Smooth muscle cell of the coronary artery (primary cell): ENCODE measurements around the gene PPM1K. TPM values are rescaled to one million over a fixed set of nuclear protein-coding genes. Genes with fewer than 3 reads are reported as not detected.

Source experiments
- total RNA-seq: library from RNA; depleted of rRNA; stranded (reverse); fragments of >200 nt; gene quantifications from 2 replicates; pipeline ENCODE4 v1.2.3, GENCODE V29; 2014; ENCODE audit warnings: low replicate concordance

The PPM1K gene
- total RNA-seq, result 20.3 and 32.8 TPM in 2 replicates

DNA sequence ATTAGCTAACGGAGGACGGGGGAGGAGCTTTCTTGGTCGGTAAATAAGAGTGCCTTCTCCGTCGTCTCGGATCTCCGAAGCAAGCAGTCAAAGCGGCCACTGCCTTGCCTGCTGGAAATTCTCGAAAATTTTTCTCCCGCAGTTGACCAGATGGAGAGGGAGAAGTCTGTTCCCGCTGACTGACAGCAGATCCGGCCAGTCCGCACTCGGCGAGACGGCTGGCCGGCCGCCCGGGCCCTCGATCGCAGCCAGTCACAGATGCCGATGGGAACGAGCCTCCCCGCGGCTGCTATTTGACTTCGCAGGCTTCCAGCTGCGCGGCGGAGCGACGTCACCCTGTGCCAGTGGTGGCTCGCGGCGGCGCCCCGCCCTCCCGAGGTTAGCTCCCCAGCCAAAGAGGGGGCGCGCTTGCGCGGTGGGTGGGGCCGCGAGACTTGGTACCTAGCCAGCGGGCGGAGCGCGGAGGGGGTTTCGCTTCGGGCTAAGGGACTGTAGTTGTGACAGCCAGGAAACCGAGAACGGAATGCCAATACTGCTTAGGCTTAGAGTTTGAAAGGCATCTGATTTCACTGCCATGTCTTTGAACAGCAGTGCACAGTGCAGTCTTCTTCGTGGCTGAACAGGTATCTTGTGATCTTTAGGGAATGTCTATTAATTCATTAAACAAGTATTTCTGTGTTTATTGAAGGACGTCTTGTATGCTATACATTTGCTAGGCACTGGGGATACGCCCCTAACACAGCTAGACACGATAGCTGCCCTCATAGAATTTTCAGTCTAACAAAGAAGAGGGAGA lies at the start of gene PPM1K:
Gene PPM1K (minus strand): TSS at position 123 of the 796 bp plus-strand sequence. CDS start 5,978 bp downstream, outside the sequence.

Other genes starting within 250 kb of the PPM1K start
- 0.47 and 3.4 TPM in 2 replicates for gene ABCG2, start 125.9 kb downstream of the PPM1K start, total RNA-seq
- 3.2 and 5.0 TPM in 2 replicates for gene HERC6, start 94.3 kb upstream of the PPM1K start, total RNA-seq
- 1.1 and 1.8 TPM in 2 replicates for gene HERC5, start 172.6 kb upstream of the PPM1K start, total RNA-seq
- 45.0 and 77.2 TPM in 2 replicates for gene PYURF, start 239.2 kb upstream of the PPM1K start, total RNA-seq